Measurements from ENCODE around the gene CISH.

DNA sequence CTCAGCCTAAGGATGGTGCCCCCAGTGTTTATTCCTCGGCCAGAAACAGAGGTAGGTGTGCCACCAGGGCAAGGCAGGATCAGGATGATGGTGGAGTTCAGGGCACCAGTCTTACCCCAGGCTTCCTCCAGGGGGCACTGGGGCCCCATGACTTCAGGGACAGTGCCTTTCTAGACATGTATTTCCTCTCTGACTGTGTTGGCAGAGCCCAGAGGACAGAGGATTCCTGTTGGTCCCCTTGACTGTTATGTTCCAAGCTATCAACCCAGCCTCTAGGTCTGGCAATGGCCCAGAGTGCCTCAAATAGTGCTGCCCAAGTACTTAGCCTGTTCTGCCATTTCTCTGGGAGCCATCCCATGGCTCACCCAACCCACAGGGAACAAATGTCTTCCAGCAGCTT lies 39.4 kb downstream of the CISH start:
- TF ChIP-seq, protein P1, sequence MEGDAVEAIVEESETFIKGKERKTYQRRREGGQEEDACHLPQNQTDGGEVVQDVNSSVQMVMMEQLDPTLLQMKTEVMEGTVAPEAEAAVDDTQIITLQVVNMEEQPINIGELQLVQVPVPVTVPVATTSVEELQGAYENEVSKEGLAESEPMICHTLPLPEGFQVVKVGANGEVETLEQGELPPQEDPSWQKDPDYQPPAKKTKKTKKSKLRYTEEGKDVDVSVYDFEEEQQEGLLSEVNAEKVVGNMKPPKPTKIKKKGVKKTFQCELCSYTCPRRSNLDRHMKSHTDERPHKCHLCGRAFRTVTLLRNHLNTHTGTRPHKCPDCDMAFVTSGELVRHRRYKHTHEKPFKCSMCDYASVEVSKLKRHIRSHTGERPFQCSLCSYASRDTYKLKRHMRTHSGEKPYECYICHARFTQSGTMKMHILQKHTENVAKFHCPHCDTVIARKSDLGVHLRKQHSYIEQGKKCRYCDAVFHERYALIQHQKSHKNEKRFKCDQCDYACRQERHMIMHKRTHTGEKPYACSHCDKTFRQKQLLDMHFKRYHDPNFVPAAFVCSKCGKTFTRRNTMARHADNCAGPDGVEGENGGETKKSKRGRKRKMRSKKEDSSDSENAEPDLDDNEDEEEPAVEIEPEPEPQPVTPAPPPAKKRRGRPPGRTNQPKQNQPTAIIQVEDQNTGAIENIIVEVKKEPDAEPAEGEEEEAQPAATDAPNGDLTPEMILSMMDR (IDR thresholded peaks at IDR 0.05; ENCODE audit: low read depth, low read length), result peak; percentile 89
- TF ChIP-seq POLR2A (IDR thresholded peaks at IDR 0.05; ENCODE audit: extremely low read depth, insufficient read length), result no peak
- TF ChIP-seq, protein P2, sequence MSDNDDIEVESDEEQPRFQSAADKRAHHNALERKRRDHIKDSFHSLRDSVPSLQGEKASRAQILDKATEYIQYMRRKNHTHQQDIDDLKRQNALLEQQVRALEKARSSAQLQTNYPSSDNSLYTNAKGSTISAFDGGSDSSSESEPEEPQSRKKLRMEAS (IDR thresholded peaks at IDR 0.05; ENCODE audit: low read depth, low read length), result peak; percentile 46; the same call in 1 of the 2 replicates

All from NB4 (cell line).